ENCODE data around the gene NADK2.
A peak's percentile ranks its signal among the peaks of the same experiment; 100 is the strongest.

The NADK2 gene

DNA sequence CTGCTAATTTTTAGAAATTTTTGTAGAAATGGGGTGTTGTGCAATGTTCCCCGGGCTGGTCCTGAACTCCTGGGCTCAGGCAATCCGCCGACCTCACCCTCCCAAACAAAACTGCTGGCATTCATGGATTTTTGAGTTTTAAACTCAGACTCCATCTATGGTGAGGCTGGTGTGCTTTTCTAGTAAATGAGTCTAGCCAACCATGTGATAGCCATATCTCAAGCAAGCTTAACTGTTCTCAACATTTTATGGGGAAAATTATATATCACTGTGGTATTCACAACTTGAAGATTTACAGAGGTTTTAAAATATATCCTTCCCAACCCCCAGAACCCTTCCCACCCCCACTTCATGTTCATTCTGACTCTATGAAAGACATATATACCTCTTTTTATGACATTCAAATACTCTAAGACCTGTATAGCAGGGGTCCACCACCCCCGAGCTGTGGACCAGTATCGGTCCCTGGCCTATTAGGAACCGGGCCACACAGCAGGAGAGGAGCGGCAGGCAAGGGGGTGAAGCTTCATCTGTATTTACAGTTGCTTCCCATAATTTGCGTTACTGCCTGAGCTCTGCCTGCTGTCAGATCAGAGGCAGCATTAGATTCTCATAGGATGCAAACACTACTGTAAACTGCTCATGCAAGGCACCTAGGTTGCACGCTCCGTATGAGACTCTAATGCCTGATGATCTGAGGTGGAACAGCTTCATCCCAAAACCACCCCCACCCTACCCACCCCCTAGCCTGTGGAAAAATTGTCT, 4.5 kb upstream of the NADK2 start:
- DNase-seq (ENCODE audit: low read depth), result no peak

DNA sequence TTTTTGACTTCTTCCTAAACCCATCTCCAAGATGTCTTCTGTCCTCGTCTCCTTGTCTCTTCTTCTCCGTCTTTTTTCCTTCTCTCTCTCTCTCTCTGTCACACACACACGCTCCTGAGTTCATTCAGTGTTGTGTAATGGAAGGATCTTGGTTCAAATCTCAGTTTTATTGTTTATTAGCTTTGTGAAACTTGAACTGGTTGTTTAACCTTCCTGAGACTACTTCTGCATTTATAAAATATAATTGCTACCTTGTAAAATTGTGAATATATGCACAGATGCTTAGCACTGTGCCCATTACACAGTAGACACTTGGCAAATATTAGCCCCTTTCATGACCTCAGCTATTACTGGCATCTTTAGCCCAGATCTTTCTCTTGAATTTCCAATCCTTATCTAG, 2.4 kb upstream of the NADK2 start:
- DNase-seq (ENCODE audit: low read depth), result no peak

DNA sequence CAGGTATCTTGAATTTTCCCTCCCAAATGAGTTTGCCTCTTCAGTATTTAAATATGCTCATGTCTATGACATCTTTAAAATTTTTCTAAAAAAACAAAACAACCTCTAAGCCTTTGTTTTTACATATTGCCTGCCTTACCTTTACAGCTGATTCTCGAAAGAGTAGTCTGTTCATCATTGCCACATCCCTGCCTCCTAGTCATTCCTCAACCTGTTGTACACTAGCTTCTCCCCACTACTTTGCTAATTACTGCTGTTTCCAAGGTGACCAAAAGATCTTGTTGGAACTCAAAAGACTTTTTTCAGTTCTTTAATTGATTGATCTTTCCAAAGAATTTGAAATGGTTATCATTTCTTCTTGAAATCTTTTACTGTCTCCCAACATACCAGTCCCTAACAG, 1.9 kb upstream of the NADK2 start:
- no peak for DNase-seq (ENCODE audit: low read depth)

DNA sequence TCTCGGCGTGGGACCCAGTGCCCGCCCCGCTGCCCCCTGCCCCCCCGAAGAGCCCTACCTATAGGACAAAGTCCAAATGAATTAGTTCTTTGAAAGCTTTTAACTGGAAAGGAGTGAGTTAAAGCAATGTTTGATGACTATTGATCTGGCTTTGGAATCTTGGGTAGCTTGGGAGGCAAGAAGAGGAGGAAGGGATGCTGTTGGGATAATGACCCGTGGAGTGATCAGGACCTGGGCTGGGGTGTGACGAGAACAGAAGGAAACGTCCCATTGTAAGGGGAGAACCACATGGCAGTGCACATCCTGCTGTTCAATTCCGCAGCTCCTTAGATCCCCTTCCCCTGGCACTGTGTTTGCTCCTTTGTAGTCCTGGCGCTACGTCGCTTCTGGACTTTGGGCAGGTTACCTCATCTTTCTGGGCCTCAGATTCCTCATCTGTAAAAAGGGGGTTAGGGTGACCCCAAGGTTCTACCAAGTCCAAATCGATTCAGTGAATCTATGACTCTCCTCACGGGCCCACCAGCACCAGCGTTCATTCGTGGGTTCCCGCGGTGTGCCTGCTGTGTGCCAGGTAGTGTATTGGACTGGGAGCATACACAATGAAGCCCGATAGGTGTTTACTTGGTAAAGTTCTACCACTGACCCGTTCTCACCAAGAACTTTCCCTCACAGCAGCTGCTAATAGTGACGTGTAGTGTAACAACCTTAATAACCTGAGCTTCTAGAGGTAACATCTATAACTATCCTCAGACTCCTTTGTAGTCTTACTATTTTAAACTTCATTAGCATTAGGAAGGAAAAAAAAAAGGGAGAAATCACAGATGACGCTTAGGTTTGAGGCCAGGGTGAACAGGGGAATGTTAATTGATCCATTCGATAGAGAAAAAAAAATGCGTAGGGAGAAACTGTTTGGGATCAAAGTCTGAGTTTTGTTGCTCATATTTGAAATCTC, 1.1 kb upstream of the NADK2 start:
- no peak for DNase-seq (ENCODE audit: low read depth)

DNA sequence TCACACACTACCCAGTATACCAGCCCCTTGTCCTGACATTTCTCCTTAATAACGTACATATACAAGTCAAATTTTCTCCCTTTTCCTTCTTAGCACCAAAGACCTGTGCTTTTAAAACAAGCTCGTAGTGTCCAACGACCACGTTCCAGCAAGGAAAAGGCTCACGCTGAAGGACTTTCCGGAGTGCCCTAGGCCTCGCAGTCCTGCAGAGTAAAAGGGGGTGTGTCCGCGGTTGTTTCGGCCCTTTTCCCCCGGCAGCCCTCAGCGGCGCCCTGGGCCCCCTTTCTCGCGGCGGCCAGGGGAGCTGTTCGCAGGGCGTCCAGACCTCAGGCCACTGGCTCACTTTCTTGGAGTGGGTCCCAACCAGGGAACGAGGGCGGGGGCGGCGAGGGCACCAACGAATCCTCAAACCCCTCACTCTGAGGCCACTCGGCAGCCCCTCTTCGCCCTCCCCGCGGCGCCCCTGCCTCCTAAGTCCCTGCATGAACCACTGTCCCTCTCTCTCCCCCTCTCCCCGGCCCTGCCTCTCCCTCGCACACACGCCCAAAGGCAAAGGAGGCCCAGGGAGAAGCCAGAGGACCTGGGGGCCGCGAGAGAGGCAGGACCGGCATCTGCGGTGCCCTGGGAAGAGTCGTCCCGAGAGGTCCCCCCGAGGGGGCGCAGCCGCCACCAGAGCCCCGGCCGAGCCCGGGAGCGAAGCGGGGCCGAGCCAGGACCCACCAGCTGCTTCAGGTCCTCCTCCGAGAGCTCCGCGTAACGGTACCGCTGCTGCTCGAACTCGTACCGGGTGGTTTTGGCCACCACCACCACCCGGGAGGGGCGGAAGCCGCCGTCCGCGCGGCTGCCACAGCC, 720 bp downstream of the NADK2 start:
- DNase-seq (ENCODE audit: low read depth), result peak; percentile 35

DNA sequence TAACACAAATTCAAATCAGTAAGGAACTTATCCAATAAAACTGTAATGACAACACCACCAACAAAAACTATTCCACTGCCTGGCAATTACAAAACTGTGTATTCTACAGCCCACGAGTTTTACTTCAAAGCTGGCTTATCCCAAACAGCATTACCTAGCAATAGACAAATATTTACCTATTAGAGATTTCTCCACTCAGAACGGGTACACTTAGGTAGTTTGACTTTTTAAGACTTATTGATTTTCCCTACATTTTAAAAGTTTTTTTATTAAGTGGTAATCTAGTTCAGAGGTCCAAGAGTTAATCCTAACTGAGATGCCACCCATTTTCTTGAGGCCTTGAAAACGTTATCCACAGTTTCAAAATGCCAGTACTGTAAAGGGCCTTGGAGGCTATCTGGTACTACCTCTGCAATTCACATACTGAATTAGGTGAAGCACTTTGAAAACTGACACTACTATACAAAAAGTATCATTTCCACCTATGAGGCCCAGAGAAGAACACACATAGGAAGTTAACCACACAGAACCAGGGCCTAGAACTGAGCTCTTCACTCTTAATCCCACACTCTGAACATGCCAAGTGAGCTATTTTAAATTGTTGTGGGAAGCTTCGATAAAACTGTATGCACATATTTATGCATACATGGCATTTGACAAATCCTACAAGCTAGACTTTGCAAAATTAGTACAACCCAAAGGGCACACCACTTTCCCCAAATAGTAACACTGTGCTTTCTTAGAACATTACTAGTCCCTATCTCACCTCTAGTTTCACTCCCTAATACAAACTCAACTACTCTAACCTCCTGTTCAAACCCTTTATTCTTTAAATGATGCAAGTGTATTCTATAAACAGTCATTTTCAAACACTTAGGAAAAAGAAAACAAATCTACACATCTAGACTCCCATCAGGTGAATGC, 2.1 kb downstream of the NADK2 start:
- DNase-seq (ENCODE audit: low read depth), result no peak

DNA sequence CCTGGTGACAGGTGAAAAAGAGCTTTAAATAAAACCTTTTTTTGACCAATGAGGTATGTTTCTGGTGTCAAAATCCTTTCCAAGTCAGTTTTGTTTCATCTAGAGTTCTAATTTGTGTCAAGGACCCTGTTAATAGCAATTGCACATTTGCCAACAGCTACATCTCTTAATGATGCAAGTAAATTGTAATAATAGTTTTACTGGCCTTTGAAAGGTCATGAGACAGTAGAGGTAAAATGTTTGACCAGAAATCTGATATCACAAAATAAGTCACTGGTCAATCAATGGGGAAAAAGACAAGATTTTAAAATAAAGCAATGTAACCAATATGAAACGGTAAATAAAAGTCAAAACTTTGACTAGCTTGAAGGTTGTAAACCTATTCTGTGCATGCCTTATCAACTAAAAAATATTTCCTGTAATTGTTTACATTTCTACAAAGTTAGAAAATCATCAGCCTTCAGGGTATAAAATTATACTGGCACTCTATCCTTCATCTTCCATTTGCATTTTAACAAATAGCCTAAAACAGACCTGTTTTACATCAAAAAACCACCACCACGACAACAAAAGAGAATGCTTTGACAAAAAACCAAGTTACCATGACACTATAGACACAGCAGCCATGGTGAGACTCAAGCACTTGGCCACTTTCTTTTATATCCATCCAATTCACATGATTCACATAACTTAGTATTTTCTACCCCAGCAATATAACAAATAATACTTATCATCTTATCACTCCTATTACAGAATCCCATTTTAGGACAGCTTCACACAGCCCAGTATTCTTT, 3.0 kb downstream of the NADK2 start:
- no peak for DNase-seq (ENCODE audit: low read depth)

DNA sequence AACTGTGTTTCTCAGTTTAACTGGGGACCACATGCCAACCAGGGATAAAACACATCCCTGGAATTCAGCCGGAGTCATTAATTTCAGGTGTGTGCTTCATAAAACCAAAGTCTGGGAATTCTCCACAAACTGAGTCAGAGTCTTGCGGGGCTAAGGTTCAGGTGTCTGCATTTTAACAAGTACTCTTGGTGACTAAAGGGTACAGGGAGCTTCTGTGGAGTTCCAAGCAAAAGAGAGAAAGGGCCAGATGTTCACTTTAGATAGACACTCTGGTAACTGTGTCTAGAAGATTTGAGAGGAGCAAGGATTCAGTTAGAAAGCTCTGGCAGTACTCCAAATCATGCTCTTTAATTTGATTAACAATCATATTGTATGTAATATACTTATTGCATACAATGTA, 4.0 kb downstream of the NADK2 start:
- no peak for DNase-seq (ENCODE audit: low read depth)

DNA sequence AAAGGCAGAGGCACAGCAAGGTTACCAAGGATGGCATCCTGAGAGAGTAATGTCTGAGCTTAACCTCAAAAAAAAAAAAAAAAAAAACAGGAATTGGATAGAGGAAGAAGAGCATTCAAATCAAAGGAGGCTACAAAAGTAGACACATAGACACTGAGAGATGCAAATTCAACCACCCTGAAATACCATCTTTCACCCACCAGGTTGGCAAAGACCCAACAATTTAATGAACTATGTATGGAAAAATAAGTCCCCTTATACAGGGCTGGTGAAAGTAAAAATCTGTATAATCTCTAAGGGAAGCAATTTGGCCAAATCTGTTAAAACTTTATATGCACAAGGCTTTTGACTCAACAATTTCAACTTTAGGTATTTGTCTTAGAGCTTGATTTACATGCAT, 4.9 kb downstream of the NADK2 start:
- no peak for DNase-seq (ENCODE audit: low read depth)

DNA sequence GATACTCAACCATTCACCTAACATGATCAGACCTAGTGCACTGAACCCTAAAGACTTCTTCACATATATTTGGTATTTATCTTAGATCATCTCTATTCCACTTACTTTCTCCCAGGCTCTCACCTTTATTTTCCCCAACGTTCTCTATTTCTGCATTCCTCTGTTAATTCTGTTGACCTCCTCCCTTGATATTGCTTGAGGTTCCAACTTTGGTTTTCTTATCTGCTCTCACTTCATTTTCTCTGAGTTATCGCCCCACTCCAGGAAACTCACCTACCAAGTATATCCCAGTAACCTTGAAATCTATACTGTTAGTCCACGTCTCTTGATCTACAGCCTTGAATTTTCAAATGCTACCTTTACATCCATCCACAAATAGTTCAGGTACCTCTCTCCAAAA, 9.2 kb downstream of the NADK2 start:
- no peak for DNase-seq (ENCODE audit: low read depth)

DNA sequence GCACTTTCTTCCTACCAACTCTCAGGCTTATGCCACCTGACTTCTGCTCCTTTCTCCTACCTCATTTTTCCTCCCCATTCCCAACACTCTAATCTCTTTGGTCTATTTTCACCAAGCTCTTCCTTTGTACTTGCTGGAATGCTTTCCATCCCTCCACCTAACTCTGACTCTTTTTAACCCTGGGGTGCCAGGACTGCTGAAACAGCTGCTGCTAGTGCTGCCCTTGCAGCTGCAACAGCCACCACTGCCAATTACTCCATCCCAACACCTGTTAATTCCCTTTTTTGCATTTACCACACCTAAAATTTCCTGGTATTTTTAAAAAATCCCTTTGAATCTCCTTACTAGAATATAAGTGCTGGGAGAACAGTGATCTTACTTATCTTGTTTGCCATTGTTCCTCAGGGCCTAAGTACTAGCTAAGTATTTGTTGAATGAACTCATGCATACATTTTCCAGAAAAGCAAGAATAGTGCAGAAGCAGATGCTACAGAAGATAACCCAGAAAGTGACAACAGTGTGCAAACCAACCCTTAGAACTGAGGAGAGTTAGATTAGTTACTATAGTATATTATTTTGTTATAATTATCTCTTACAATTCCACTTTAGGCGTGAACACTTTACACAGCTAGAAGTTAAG, 11.5 kb downstream of the NADK2 start:
- DNase-seq (ENCODE audit: low read depth), result no peak

DNA sequence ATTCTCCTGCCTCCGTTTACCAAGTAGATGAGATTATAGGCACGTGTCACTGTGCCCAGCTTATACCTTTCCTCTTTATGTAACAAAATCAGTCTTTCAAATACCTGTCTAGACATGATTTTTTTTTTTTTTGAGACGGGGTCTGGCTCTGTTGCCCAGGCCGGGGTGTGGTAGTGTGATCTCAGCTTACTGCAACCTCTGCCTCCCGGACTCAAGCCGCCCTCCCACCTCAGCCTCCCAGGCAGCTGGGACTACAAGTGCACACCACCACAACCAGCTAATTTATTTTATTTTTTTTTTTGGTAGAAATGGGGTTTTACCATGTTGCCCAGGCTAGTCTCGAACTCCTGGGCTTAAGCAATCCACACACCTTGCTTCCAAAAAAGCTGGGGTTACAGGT, 13.2 kb downstream of the NADK2 start:
- DNase-seq (ENCODE audit: low read depth), result no peak

DNA sequence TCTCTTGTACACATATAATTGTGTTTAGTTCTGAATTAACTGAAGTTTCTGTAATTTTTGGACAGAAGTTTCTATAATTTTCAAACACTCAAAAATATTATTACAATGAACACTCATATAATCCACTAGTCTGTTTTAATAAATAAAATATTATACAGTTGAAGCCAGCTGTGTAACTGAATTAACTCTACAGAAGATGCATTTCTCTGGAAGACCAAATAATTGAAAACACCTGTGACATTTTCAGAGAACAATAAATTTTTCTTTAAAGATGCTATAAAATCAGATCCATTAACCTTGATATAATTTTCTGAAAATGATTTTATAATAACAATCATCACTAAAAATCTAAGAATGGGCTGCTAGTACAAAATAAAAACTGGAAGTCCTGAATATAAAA, 14.7 kb downstream of the NADK2 start:
- DNase-seq (ENCODE audit: low read depth), result no peak

DNA sequence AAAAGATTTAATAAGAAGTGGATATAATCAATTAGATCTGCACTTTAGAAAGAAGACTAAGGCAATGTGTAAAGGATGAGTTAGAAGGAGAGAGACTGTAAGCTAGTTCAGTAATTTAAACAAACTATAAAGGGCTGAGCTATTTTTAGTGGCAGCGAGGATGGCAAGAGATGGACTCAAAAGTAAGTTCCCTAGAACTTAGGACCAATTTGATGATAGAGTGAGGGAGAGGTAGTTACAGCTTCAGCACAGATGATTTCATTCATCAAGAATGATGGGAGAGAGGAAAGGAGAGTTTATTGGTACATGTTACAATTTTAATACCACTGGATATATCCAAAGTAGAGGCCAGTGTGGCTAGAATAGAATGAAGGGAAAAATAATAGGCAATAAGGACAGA, 19.1 kb downstream of the NADK2 start:
- no peak for DNase-seq (ENCODE audit: low read depth)

DNA sequence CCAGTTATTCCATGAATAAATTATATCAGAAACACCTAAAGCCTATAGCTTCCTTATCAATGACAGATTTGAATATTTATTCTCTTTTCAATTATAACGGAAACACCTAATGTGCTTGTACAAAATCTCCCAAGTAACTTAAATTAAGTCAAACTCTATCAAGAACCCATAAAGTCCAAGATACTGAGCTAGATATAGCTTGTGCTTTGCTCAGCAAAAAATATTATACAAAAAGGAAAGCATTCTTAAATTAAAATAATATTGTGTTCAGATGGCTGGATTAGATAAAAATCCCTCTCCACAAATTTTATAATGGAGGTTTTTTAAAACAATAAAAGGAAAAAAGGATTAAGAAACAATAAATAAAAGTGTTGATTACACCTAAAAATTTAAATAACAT, 23.7 kb downstream of the NADK2 start:
- no peak for DNase-seq (ENCODE audit: low read depth)

DNA sequence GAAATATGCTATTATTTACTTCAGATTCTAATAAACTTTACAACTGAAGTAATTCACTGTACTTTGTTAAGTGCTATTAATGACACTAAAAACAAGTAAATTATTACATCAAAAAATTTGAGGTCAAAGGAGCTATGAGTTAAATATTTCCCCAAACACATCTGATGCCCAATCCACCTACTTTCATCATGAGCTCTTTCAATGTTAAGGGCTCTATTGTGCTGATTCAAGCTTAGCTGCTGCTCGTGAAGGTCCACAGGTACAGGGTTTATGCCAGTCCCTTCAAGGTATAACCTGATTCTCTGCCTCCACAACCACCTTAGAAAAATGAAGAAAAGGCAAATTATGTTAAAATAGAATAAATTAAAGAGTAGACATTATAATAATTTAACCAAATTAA, 24.2 kb downstream of the NADK2 start:
- DNase-seq (ENCODE audit: low read depth), result no peak

DNA sequence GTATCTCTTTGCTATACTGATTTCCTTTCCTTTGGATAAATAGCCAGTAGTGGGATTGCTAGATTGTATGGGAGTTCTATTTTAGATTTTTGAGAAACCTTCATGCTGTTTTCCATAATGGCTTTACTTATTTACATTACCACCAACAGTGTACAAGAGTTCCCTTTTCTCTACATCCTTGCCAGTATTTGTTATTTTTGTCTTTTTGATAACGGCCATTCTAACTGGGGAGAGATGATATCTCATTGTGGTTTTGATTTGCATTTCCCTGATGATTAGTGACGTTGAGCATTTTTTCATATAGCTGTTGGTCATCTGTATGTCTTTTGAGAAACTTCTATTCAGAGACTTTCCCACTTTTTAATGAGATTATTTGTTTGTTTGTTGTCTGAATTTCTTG, 25.8 kb downstream of the NADK2 start:
- DNase-seq (ENCODE audit: low read depth), result no peak

DNA sequence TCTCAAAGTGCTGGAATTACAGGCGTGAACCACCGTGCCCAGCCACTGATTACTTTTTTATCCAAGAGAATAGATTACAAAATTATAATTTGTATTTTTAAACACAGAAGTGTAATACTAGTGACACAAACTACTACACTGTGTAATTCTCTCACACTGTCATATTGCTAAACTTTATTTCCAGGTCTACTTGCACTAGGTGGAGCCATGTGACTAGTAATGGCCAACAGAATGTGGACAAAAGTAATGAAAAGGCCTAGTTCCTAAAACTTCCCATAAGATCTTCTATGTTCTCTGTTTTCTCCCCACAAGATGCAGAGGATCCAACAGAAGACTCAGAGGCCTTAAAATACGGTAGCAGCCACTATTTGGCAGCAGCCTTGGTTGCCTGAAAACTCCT, 27.3 kb downstream of the NADK2 start:
- no peak for DNase-seq (ENCODE audit: low read depth)

DNA sequence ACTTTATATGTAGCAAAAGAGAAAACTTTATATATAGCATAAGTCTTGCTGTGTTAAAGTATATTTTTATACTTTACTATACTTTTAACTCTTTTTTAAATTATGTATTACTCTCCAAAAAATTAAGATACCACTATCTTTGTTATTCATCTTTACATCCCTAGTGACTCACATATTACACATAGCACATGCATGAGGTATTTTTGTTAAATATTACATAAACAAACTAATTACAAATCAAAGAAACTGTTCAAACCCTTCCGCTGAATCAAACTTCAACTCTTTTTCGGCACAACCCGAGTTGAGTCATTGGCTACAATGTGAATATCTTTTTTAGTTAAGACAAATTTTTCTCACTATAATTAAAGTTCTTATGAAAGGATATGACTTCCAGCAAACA, 32.1 kb downstream of the NADK2 start:
- no peak for DNase-seq (ENCODE audit: low read depth)

DNA sequence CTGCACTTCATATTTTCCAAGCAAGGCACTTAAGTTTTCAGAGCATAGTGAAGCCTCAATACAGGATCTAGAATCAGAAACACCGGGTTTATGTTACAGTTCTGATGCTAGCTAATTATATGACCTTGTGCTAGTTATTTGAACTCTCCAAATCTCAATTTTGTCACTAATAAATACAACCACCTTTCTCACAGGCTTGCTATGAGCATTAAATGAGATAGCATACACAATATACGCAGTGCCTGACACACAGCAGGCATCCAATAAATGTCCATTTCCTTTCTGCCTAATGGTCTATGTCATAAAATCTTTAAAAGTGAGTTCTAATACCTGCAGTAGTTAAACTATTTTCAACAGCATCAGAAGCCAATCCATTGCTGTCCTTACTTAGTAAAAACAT, 32.9 kb downstream of the NADK2 start:
- no peak for DNase-seq (ENCODE audit: low read depth)

Data from CMK (cell line).